Neural cell (in vitro differentiated cells): ENCODE data around the gene LMOD3. TPM values are rescaled to one million over a fixed set of nuclear protein-coding genes. Genes with fewer than 3 reads are reported as not detected.

Source experiments
- H2AFZ ChIP-seq: fragments of 200-600, 300-800 bp; sonication (generic), shearing (Covaris generic); 2 replicates; pipeline ENCODE4 v1.6.0; 2014; ENCODE audit warnings: low read depth, mild to moderate bottlenecking, antibody characterized with exemption, low read length, moderate library complexity
- H3F3A ChIP-seq: fragments of 200-600 bp; shearing (Covaris generic); 2 replicates; pipeline ENCODE4 v1.6.1; 2016; ENCODE audit warnings: mild to moderate bottlenecking, moderate library complexity, mixed read lengths, antibody characterized with exemption, low read length; ENCODE audit not compliant: insufficient read depth, poor library complexity, severe bottlenecking
- H3K27ac ChIP-seq: fragments of 200-600, 300-800 bp; sonication (generic), shearing (Covaris generic); 2 replicates; pipeline ENCODE4 v1.5.1; 2014; ENCODE audit warnings: mild to moderate bottlenecking, low read length, moderate library complexity
- H3K27me3 ChIP-seq: fragments of 300-800, 200-600 bp; sonication (generic), shearing (Covaris generic); 2 replicates; pipeline ENCODE4 v1.6.0; 2014; ENCODE audit warnings: mild to moderate bottlenecking, low read depth, low read length, moderate library complexity; ENCODE audit not compliant: insufficient read depth
- H3K36me3 ChIP-seq: fragments of 300-800, 200-600 bp; sonication (generic), shearing (Covaris generic); 2 replicates; pipeline ENCODE4 v1.5.1; 2014; ENCODE audit warnings: mild to moderate bottlenecking, antibody characterized with exemption, low read length, moderate library complexity; ENCODE audit not compliant: insufficient read depth
- H3K4me2 ChIP-seq: fragments of 300-800, 200-600 bp; sonication (generic), shearing (Covaris generic); 2 replicates; pipeline ENCODE4 v1.6.0; 2014; ENCODE audit warnings: mild to moderate bottlenecking, low read length
- H3K4me3 ChIP-seq: fragments of 300-800, 200-600 bp; sonication (generic), shearing (Covaris generic); 2 replicates; pipeline ENCODE4 v1.5.1; 2014; ENCODE audit warnings: mild to moderate bottlenecking, low read length, moderate library complexity
- H3K79me2 ChIP-seq: fragments of 200-600 bp; shearing (Covaris generic); replicated peaks from 2 replicates; pipeline ENCODE4 v1.6.0; 2014; ENCODE audit warnings: mild to moderate bottlenecking, low read length, moderate library complexity; ENCODE audit not compliant: insufficient read depth
- H3K9ac ChIP-seq: fragments of 300-800, 200-600 bp; sonication (generic), shearing (Covaris generic); 2 replicates; pipeline ENCODE4 v1.6.1; 2016; ENCODE audit warnings: mild to moderate bottlenecking, low read length, mixed read lengths
- H3K9me2 ChIP-seq: fragments of 200-600 bp; shearing (Covaris generic); 2 replicates; pipeline ENCODE4 v1.6.1; 2016; ENCODE audit warnings: mild to moderate bottlenecking, low read length, mixed read lengths; ENCODE audit not compliant: insufficient read depth
- H3K9me3 ChIP-seq: fragments of 200-600, 300-800 bp; sonication (generic), shearing (Covaris generic); 2 replicates; pipeline ENCODE4 v1.6.1; 2016; ENCODE audit warnings: mild to moderate bottlenecking, mixed run types, low read length, moderate library complexity, mixed read lengths
- H4K20me1 ChIP-seq: fragments of 200-600 bp; shearing (Covaris generic); 2 replicates; pipeline ENCODE4 v1.6.1; 2016; ENCODE audit warnings: mild to moderate bottlenecking, mixed run types; ENCODE audit not compliant: insufficient read depth
- CTCF ChIP-seq: fragments of 450-650 bp; IDR thresholded peaks from 2 replicates; pipeline ENCODE4 v1.5.1; 2014; ENCODE audit warnings: antibody characterized with exemption, mild to moderate bottlenecking, moderate library complexity; ENCODE audit not compliant: poor library complexity, severe bottlenecking
- EP300 ChIP-seq: fragments of 450-650 bp; conservative IDR thresholded peaks from 2 replicates; pipeline ENCODE4 v1.6.1; 2014; ENCODE audit warnings: antibody characterized with exemption, mild to moderate bottlenecking, moderate library complexity; ENCODE audit not compliant: poor library complexity, severe bottlenecking
- EZH2 ChIP-seq: fragments of 200-600, 300-800 bp; shearing (Covaris generic), sonication (generic); IDR thresholded peaks from 2 replicates; pipeline ENCODE4 v1.6.1; 2014; ENCODE audit warnings: antibody characterized with exemption, low read length, borderline replicate concordance, mild to moderate bottlenecking; ENCODE audit not compliant: insufficient read depth, poor library complexity, severe bottlenecking
- MXI1 ChIP-seq: fragments of 450-650 bp; conservative IDR thresholded peaks from 2 replicates; pipeline ENCODE4 v1.6.1; 2014; ENCODE audit warnings: antibody characterized with exemption, mild to moderate bottlenecking; ENCODE audit not compliant: poor library complexity, severe bottlenecking
- POLR2AphosphoS5 ChIP-seq: IDR thresholded peaks from 2 replicates; pipeline ENCODE4 v1.6.1; 2012
- REST ChIP-seq: IDR thresholded peaks from 2 replicates; pipeline ENCODE4 v1.6.1; 2012; ENCODE audit warnings: borderline replicate concordance
- SMC3 ChIP-seq: fragments of 450-650 bp; conservative IDR thresholded peaks from 2 replicates; pipeline ENCODE4 v1.6.1; 2014; ENCODE audit warnings: antibody characterized with exemption, mild to moderate bottlenecking, moderate library complexity; ENCODE audit not compliant: poor library complexity
- TAF1 ChIP-seq: IDR thresholded peaks from 2 replicates; pipeline ENCODE4 v1.6.1; 2012; ENCODE audit warnings: low read depth
- polyA plus RNA-seq: library from polyadenylated mRNA; depleted of rRNA; stranded (reverse); fragments of >200 nt; gene quantifications from 2 replicates; pipeline ENCODE4 v1.2.3, GENCODE V29; 2014

The LMOD3 gene
- polyA plus RNA-seq, 1 donor from 2014 or later, result not detected

- peak overlapping the region; percentile 89 for H3K4me3 ChIP-seq
- H3K9ac ChIP-seq, result peak overlapping the region; percentile 84
- H3K9me3 ChIP-seq, result no peaks in the 10 kb centered on the region
- peak overlapping the region; percentile 76 for H3K27ac ChIP-seq
- H4K20me1 ChIP-seq, result no peaks in the 10 kb centered on the region
- H3K4me2 ChIP-seq, result peak overlapping the region; percentile 74
- H3K36me3 ChIP-seq, result no peaks in the 10 kb centered on the region
- H3K9me2 ChIP-seq, result no peaks in the 10 kb centered on the region
- H3F3A ChIP-seq, result no peaks in the 10 kb centered on the region
- TF ChIP-seq EZH2, result no peak
- TF ChIP-seq EP300, result no peak
- no peak for TF ChIP-seq MXI1
- no peak for TF ChIP-seq SMC3
- TF ChIP-seq TAF1, result no peak
- TF ChIP-seq POLR2AphosphoS5, result no peak
- no peak for TF ChIP-seq REST
- TF ChIP-seq CTCF, result no peak
- H2AFZ ChIP-seq, result peak overlapping the region; percentile 73
- no peaks in the 10 kb centered on the region for H3K27me3 ChIP-seq
- peaks cover 34% of the 10 kb centered on the region for H3K79me2 ChIP-seq
Observed at GRCh38 chr3:69085833-69086722, 36.3 kb downstream of the LMOD3 start.

- Histone ChIP-seq H3K9ac (peak overlapping the region; percentile 84), H3K9me2 (no peaks in the 10 kb centered on the region), H3K27ac (peak overlapping the region; percentile 76), H3F3A (no peaks in the 10 kb centered on the region), H2AFZ (peak overlapping the region; percentile 73), H3K4me3 (peak overlapping the region; percentile 89), H3K79me2 (peaks cover 40% of the 10 kb centered on the region), H3K36me3 (no peaks in the 10 kb centered on the region), H3K4me2 (peak overlapping the region; percentile 74), H3K27me3 (no peaks in the 10 kb centered on the region), H4K20me1 (no peaks in the 10 kb centered on the region), H3K9me3 (no peaks in the 10 kb centered on the region)
- no peak for TF ChIP-seq EZH2
Observed at GRCh38 chr3:69085168-69085832, 37.1 kb downstream of the LMOD3 start.
